Fibroblast of skin of right biceps (primary cell): ENCODE data around the gene ZNF573.
"Not testable (repeated sequence)": the region's sequence is repeated elsewhere in the genome, so short reads cannot be mapped to it uniquely, and the experiment has no call there.

ENCODE experiments used
- DNase-seq: peaks from one replicate; pipeline ENCODE4 v3.0.0-alpha.2; 2013

ZNF573 gene

GRCh38 chr19:37779127-37780005 is at the start of gene ZNF573:
Gene ZNF573 (minus strand): TSS chr19:37779586. CDS start chr19:37773729, 5,857 bp downstream.
- peak; percentile 88 for DNase-seq

DNA sequence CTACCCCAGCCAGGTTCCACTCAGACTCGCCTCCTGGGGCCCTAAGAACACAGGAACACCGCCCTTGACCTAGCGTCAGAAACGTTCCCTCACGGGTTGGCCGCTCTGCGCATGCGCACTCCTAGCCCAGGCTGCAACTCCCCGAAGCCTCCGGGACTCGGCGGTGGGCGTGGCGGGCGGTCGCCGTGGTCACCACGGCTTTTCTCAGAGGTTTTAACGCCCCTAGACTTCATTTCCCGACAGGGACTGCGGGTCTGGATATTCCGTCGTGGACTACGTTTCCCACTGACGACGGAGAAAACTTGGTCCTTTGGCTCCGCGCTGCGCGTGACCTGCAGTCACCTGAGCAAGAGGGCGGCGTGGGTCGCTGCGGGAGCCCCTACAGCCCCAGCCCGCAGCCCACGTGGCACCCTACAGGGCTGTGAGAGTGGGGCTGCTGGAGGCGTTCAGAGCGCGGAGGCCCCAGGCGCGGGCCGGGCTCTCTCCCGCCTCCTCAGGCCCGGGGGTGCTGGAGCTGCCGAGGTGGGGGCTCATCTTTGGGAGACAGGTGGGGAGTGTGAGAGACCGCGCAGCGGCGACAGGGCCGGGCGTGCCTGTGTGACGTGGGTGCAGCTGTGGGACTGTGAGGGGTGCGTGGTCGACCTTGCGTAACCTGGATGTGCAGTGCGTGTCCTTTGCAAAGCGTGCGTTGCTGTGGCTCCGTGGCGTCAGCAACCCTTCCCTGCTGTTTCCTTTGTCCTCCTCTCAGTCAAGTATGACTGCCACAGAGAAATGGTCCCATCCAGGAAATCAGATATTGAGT is 38.0 kb upstream of the ZNF573 start:
- DNase-seq, result peak; percentile 46

- not testable (repeated sequence) for DNase-seq
Measured at GRCh38 chr19:37815611-37816010, 36.2 kb upstream of the ZNF573 start.

DNA sequence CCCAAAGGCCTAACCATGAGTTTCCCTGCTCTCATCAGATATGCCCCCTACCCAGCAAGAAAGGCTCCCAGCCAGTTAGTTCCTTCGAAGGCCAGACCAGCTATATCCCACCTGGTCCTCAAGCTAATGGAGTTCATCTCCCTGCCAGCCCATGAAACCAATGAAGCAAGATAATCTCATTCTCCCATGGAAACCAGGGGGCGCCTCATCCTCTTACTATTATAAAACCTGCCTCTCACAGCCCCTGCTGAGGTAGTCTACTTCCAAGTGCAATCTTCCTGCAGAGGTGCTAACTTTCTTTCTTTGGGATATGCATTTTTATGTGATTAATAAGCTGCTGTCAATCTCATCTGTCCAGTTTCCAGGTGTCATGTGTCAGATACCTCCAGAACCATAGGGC is 34.0 kb upstream of the ZNF573 start:
- no peak for DNase-seq

DNA sequence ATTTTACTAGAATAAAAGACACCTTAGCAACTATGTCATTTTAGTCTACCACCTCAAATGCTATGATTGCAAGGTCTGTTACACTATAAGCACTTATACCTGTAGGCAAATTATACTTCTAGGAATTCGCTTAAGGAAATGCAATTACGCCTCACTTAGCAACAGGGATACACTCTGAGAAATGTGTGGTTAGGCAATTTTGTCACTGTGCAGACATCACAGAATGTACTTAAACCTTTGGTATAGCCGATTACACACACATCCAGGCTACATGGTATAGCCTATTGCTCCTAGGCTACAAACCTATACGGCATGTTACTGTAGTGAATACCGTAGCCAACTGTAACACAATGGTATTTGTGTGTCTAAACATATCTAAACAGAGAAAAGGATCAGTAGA is 30.0 kb upstream of the ZNF573 start:
- DNase-seq, result no peak

GRCh38 chr19:37803249-37803840 is 24.0 kb upstream of the ZNF573 start:
- DNase-seq, result no peak

- no peak for DNase-seq
Measured at GRCh38 chr19:37790244-37790925, 11.0 kb upstream of the ZNF573 start.

GRCh38 chr19:37778613-37779126 is 716 bp downstream of the ZNF573 start:
- peak; percentile 6 for DNase-seq

DNA sequence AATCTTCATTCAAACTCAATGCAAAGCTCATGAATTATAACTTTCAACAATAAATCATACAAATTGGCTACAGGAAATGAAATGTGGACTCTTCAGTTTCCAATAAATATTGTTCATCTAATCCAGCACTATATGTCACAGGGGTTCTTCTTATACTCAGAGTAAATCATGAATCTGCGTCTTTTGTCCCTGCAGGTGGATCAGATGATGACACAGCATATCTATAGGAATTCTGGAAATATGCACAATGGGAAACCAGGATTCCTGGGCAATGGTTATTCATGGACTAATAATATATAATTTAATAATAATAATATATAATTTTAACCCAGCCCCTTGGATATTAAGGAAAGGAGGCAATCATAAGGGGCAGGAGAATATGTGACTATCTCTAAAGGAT is 8.4 kb downstream of the ZNF573 start:
- no peak for DNase-seq

DNA sequence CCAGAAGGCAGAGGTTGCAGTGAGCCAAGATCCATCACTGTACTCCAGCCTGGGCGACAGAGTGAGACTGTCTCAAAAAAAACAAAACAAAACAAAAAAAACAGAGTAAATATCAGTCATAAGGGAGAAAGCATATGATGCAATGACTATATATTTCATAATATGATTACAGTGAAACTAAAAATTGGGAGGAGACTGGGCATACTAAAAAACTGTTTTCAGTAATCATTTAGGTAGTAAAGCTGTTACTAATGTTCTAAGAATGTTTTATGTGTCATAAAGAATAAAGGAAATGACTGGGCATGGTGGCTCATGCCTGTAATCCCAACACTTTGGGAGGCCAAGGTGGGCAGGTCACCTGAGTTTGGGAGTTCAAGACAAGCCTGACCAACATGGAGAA is 15.9 kb downstream of the ZNF573 start:
- DNase-seq, result peak; percentile 4

DNA sequence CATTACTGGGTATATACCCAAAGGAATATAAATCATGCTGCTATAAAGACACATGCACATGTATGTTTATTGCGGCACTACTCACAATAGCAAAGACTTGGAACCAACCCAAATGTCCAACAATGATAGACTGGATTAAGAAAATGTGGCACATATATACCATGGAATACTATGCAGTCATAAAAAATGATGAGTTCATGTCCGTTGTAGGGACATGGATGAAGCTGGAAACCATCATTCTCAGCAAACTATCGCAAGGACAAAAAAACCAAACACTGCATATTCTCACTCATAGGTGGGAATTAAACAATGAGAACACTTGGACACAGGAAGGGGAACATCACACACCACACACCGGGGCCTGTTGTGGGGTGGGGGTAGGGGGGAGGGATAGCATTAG is 21.7 kb downstream of the ZNF573 start:
- DNase-seq, result not testable (repeated sequence)

DNA sequence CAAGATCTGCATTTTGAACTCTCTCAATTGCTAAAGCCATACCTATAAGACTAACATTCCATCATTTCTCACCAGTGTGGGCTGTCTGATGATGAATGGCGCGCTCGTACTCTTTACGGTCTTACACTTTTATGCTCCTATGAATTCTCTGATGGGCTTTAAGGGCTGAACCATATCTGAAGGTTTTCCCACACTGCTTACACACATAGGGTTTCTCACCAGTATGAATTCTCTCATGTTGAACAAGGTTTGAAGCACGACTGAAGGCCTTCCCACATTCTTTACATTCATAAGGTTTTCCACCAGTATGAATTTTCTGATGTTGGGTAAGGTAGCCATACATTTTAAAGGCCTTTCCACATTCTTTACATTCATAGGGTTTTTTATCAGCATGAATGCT is 41.0 kb downstream of the ZNF573 start:
- DNase-seq, result no peak

DNA sequence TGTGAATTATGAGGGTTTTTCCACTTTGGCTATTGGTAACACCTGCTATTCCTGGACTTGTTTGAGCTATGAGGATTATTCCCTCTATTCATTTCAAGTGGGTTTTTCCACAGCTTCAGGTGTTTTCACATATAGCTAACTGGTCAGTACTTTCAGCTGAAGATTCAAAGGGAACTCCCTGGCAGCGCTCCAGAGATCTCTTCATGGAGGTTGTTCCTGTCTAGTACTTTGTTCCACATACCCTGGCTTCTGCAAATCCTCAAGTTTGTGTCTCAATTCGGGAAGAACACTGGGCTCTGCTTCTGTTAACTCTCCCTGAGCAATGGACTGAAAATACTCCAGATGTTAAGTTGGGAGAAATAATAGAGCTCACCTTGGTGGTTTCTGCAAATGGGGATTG is 54.2 kb downstream of the ZNF573 start:
- DNase-seq, result no peak

DNA sequence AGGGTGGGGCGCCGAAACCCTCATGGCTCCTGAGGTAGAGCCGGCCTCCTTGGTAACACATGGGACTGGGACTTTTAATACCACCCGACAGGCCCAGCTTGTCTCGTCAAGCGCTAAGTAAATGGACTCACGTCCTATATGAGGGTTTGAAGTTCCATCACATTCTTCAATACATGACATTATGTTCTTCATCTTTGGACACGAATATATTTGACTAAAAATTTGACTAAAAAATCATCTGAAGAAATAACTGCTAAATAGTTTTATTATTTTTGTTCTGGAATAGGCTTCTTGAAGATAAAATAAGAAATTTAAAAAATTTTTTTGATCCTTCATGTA is 59.5 kb downstream of the ZNF573 start:
- DNase-seq, result no peak

GRCh38 chr19:37719111-37719926 is 60.1 kb downstream of the ZNF573 start, which contains the start of gene ZNF607:
Gene ZNF607 (minus strand): TSS chr19:37719761. CDS start chr19:37711618, 8,143 bp downstream.
- DNase-seq, result peak; percentile 87

DNA sequence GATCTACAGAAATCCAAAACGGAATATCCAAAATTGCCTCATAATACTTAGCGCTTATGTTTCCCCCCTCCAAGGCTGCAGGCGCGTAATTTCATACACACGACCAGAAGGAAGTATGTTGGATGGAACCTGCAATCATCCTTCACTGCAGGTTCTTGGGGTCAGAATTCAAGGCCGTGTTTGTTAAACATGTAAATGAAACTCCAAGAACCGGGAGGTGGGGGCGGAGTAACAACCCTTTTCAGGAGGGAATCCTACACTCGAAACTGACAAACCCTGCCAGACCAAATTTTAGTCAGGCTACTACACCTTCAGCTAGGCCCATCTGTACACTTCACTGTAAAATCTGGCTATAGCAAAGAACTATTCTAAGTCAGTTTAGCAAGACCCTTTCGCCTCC is 61.1 kb downstream of the ZNF573 start:
- no peak for DNase-seq

GRCh38 chr19:37716140-37716539 is 63.2 kb downstream of the ZNF573 start:
- no peak for DNase-seq

DNA sequence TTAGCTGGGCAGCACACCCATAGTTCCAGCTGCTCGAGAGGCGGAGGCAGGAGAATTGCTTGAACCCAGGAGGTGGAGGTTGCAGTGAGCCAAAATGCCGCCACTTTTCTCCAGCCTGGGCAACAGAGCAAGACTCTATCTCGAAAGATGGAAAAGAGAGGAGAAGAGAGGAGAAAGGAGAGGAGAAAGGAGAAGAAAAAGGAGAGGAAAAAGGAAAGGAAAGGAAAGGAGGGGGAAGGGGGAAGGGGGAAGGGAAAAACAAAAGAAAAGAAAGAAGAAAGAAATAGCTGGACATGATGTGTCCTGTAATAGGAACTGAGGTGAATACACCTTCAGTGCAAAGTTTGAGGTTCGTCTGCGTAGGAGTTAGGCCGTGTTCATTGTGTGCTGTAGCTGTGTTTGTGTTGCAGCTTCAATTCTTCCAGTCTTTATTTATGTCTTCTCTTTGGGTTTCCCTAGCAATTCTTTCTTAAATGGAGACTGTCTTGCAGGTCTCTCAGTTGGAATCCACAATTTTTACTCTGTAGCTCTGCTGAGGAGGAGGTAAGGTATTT is 73.3 kb downstream of the ZNF573 start:
- no peak for DNase-seq

DNA sequence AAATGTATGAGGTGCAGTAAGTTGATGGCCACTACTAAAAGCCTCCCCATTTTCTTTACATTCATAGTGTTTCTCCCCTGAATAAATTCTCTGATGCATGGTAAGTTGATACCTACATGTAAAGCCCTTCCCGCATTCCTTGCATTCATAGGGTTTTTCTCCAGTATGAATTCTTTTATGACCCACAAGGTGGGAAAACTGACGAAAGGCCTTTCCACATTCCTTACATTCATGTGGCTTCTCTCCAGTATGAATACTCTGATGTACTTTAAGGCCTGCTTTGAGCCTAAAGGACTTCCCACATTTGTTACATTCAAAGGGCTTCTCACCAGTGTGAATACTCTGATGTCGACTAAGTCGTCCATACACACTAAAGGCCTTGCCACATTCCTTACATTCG is 80.3 kb downstream of the ZNF573 start:
- DNase-seq, result peak; percentile 34

DNA sequence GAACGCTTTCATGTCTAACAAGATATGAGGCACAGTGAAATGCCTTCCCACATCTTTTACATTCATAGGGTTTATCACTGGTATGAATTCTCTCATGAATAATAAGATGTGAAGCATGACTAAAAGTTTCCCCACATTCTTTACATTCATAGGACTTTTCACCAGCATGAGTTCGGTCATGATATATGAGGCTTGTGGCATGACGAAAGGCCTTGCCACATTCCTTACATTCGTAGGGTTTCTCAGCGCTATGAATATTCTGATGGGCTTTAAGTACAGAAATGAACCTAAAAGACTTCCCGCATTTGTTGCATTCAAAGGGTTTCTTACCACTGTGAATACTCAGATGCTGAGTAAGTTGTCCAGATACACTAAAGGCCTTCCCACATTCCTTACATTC is 81.2 kb downstream of the ZNF573 start:
- peak; percentile 37 for DNase-seq

GRCh38 chr19:37695144-37695899 is 84.1 kb downstream of the ZNF573 start:
- no peak for DNase-seq
